ENCODE measurements around the gene ADAM17. TPM values are rescaled to one million over a fixed set of nuclear protein-coding genes. Genes with fewer than 3 reads are reported as not detected.

Gene ADAM17
- polyA plus RNA-seq, 1 donor from 2014 or later: 32.6 TPM

DNA sequence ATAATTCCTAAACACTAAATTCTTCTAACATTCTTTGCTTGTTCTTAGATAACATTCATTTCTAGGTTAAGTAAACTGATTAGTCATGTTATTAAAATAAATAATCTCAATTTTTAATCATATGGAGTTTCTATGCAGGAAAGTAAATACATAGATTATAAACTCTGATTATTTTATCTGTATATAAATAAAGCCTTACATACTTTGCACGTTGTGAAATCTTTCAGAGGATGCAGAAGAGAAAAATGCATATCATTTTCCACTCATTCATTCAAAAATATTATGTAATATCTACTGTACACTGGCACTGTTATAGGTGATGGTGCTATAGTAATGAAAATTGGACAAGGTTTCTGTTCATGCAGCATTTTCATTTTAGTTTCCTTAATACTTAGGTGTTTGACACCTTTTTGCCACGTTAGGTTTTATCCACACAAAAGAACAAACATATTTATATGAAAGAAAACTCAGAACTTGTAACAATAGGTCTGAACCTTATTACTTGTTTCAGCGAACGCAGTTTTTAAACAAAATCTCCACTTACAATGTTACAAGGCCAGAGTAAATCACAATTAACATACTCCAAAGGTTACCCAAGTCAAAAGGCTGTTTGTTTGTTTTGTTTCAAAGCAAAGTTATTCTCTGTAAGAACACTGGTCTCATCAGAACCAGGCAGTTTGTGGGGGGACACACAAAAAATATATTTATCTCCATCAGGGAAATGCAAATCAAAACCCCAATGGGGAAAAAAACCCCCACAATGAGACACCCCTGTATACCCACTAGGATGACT is 27.4 kb downstream of the ADAM17 start:
- Histone ChIP-seq H3K9me3 (ENCODE audit: low read length) (no peaks in the 10 kb centered on the region), H3K4me2 (ENCODE audit: low read length) (no peak overlapping the region), H3K79me2 (replicated peaks; ENCODE audit: insufficient read depth, low read length) (no peaks in the 10 kb centered on the region), H3F3A (ENCODE audit: insufficient read depth, low read length, poor library complexity, severe bottlenecking) (no peaks in the 10 kb centered on the region), H3K27me3 (ENCODE audit: insufficient read depth, low read depth, low read length) (no peaks in the 10 kb centered on the region), H3K27ac (ENCODE audit: low read length) (no peak overlapping the region), H3K9me2 (ENCODE audit: insufficient read depth, low read length) (no peaks in the 10 kb centered on the region), H3K36me3 (ENCODE audit: insufficient read depth, low read length) (no peaks in the 10 kb centered on the region), H3K4me3 (ENCODE audit: low read length) (no peak overlapping the region), H3K9ac (ENCODE audit: low read length) (no peak overlapping the region), H4K20me1 (ENCODE audit: insufficient read depth) (no peaks in the 10 kb centered on the region), H2AFZ (ENCODE audit: low read depth, low read length) (no peak overlapping the region)
- TF ChIP-seq, protein P1, sequence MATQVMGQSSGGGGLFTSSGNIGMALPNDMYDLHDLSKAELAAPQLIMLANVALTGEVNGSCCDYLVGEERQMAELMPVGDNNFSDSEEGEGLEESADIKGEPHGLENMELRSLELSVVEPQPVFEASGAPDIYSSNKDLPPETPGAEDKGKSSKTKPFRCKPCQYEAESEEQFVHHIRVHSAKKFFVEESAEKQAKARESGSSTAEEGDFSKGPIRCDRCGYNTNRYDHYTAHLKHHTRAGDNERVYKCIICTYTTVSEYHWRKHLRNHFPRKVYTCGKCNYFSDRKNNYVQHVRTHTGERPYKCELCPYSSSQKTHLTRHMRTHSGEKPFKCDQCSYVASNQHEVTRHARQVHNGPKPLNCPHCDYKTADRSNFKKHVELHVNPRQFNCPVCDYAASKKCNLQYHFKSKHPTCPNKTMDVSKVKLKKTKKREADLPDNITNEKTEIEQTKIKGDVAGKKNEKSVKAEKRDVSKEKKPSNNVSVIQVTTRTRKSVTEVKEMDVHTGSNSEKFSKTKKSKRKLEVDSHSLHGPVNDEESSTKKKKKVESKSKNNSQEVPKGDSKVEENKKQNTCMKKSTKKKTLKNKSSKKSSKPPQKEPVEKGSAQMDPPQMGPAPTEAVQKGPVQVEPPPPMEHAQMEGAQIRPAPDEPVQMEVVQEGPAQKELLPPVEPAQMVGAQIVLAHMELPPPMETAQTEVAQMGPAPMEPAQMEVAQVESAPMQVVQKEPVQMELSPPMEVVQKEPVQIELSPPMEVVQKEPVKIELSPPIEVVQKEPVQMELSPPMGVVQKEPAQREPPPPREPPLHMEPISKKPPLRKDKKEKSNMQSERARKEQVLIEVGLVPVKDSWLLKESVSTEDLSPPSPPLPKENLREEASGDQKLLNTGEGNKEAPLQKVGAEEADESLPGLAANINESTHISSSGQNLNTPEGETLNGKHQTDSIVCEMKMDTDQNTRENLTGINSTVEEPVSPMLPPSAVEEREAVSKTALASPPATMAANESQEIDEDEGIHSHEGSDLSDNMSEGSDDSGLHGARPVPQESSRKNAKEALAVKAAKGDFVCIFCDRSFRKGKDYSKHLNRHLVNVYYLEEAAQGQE (IDR thresholded peaks at IDR 0.05; ENCODE audit: borderline replicate concordance): no peak
- no peak for TF ChIP-seq EP300 (conservative IDR thresholded peaks at IDR 0.05; ENCODE audit: poor library complexity, severe bottlenecking)
- TF ChIP-seq TAF1 (IDR thresholded peaks at IDR 0.05; ENCODE audit: low read depth): no peak
- TF ChIP-seq EZH2 (IDR thresholded peaks at IDR 0.05; ENCODE audit: borderline replicate concordance, insufficient read depth, low read length, poor library complexity, severe bottlenecking): no peak
- TF ChIP-seq, protein P2, sequence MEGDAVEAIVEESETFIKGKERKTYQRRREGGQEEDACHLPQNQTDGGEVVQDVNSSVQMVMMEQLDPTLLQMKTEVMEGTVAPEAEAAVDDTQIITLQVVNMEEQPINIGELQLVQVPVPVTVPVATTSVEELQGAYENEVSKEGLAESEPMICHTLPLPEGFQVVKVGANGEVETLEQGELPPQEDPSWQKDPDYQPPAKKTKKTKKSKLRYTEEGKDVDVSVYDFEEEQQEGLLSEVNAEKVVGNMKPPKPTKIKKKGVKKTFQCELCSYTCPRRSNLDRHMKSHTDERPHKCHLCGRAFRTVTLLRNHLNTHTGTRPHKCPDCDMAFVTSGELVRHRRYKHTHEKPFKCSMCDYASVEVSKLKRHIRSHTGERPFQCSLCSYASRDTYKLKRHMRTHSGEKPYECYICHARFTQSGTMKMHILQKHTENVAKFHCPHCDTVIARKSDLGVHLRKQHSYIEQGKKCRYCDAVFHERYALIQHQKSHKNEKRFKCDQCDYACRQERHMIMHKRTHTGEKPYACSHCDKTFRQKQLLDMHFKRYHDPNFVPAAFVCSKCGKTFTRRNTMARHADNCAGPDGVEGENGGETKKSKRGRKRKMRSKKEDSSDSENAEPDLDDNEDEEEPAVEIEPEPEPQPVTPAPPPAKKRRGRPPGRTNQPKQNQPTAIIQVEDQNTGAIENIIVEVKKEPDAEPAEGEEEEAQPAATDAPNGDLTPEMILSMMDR (IDR thresholded peaks at IDR 0.05; ENCODE audit: poor library complexity, severe bottlenecking): no peak
- no peak for TF ChIP-seq POLR2AphosphoS5 (IDR thresholded peaks at IDR 0.05)
- no peak for TF ChIP-seq RAD21 (conservative IDR thresholded peaks at IDR 0.05)
- no peak for TF ChIP-seq MXI1 (conservative IDR thresholded peaks at IDR 0.05; ENCODE audit: poor library complexity, severe bottlenecking)
- no peak for TF ChIP-seq SMC3 (conservative IDR thresholded peaks at IDR 0.05; ENCODE audit: poor library complexity)

DNA sequence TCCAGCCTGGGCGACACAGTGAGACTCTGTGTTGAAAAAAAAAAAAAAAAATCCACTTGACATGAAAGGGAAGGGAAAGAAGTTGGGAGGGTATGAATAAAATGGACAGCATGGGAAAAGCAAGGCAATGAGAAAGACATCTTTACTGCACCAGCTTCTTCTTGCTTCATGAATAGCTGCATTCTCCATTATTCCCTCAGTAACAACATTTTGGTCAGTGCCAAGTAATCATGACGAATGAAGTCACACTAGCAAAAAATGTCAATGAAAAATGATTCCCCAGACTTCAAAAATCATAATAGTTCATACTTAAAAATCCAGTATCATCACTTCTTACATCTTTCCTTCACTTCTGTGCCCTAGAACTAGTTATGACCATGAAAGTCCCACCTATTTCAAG is 30.4 kb downstream of the ADAM17 start:
- Histone ChIP-seq H3K4me2 (ENCODE audit: low read length) (no peak overlapping the region), H2AFZ (ENCODE audit: low read depth, low read length) (no peak overlapping the region), H3K79me2 (replicated peaks; ENCODE audit: insufficient read depth, low read length) (no peaks in the 10 kb centered on the region), H3K27me3 (ENCODE audit: insufficient read depth, low read depth, low read length) (no peaks in the 10 kb centered on the region), H3K9ac (ENCODE audit: low read length) (no peak overlapping the region), H3K9me3 (ENCODE audit: low read length) (no peaks in the 10 kb centered on the region), H4K20me1 (ENCODE audit: insufficient read depth) (no peaks in the 10 kb centered on the region), H3K27ac (ENCODE audit: low read length) (no peak overlapping the region), H3K9me2 (ENCODE audit: insufficient read depth, low read length) (no peaks in the 10 kb centered on the region), H3F3A (ENCODE audit: insufficient read depth, low read length, poor library complexity, severe bottlenecking) (no peaks in the 10 kb centered on the region), H3K36me3 (ENCODE audit: insufficient read depth, low read length) (peaks cover 2% of the 10 kb centered on the region), H3K4me3 (ENCODE audit: low read length) (no peak overlapping the region)
- TF ChIP-seq MXI1 (conservative IDR thresholded peaks at IDR 0.05; ENCODE audit: poor library complexity, severe bottlenecking) (no peak), SMC3 (conservative IDR thresholded peaks at IDR 0.05; ENCODE audit: poor library complexity) (no peak), TAF1 (IDR thresholded peaks at IDR 0.05; ENCODE audit: low read depth) (no peak), RAD21 (conservative IDR thresholded peaks at IDR 0.05) (no peak), EP300 (conservative IDR thresholded peaks at IDR 0.05; ENCODE audit: poor library complexity, severe bottlenecking) (no peak), EZH2 (IDR thresholded peaks at IDR 0.05; ENCODE audit: borderline replicate concordance, insufficient read depth, low read length, poor library complexity, severe bottlenecking) (no peak), POLR2AphosphoS5 (IDR thresholded peaks at IDR 0.05) (no peak)
- TF ChIP-seq, protein P1 (IDR thresholded peaks at IDR 0.05; ENCODE audit: borderline replicate concordance): no peak
- TF ChIP-seq, protein P2 (IDR thresholded peaks at IDR 0.05; ENCODE audit: poor library complexity, severe bottlenecking): no peak
